Astrocyte (in vitro differentiated cells and primary cell): ENCODE measurements around the gene IL1R2. TPM values are rescaled to one million over a fixed set of nuclear protein-coding genes. Genes with fewer than 3 reads are reported as not detected.

Experiments used
- DNase-seq: peaks from one replicate; pipeline ENCODE4 v3.0.0-alpha.2; 2010; ENCODE audit warnings: low read depth
- FAIRE-seq: peaks from 2 replicates; lab custom pipeline; 2011; peaks lifted over from hg19 to GRCh38; lab: Jason Lieb, UNC
- H2AFZ ChIP-seq: 2 replicates; pipeline ENCODE4 v1.6.0; 2012; ENCODE audit warnings: low read depth, low read length, inconsistent platforms
- H3K27ac ChIP-seq: 2 replicates; pipeline ENCODE4 v1.5.1; 2011; ENCODE audit warnings: low read depth, low read length, inconsistent platforms
- H3K27me3 ChIP-seq: 2 replicates; pipeline ENCODE4 v1.6.0; 2011; ENCODE audit warnings: low read length, inconsistent platforms; ENCODE audit not compliant: insufficient read depth
- H3K36me3 ChIP-seq: 2 replicates; pipeline ENCODE4 v1.5.1; 2011; ENCODE audit warnings: low read length, inconsistent platforms; ENCODE audit not compliant: insufficient read depth
- H3K4me1 ChIP-seq: 2 replicates; pipeline ENCODE4 v1.5.1; 2011; ENCODE audit warnings: low read length, inconsistent platforms; ENCODE audit not compliant: insufficient read depth
- H3K4me2 ChIP-seq: 2 replicates; pipeline ENCODE4 v1.6.0; 2012; ENCODE audit warnings: low read length, inconsistent platforms
- H3K4me3 ChIP-seq: 2 replicates; pipeline ENCODE4 v1.5.1; 2011; ENCODE audit warnings: low read depth, mild to moderate bottlenecking, low read length, inconsistent platforms; ENCODE audit not compliant: insufficient read depth
- H3K79me2 ChIP-seq: 2 replicates; pipeline ENCODE4 v1.6.0; 2012; ENCODE audit warnings: mild to moderate bottlenecking, low read length, inconsistent platforms; ENCODE audit not compliant: insufficient read depth
- H3K9ac ChIP-seq: 2 replicates; pipeline ENCODE4 v1.6.0; 2012; ENCODE audit warnings: mild to moderate bottlenecking, low read length, inconsistent platforms
- H3K9me3 ChIP-seq: 2 replicates; pipeline ENCODE4 v1.5.1; 2012; ENCODE audit warnings: low read depth, mild to moderate bottlenecking, low read length, inconsistent platforms; ENCODE audit not compliant: insufficient read depth
- H4K20me1 ChIP-seq: 2 replicates; pipeline ENCODE4 v1.6.0; 2012; ENCODE audit warnings: low read length, inconsistent platforms; ENCODE audit not compliant: insufficient read depth
- H3K27ac Mint-ChIP-seq: one replicate; pipeline ENCODE4 v1.8.0; 2021; ENCODE audit warnings: mild to moderate bottlenecking, mixed read lengths; ENCODE audit not compliant: unreplicated experiment
- H3K27me3 Mint-ChIP-seq: one replicate; pipeline ENCODE4 v1.8.0; 2021; ENCODE audit warnings: low read depth, mixed read lengths; ENCODE audit not compliant: unreplicated experiment
- H3K36me3 Mint-ChIP-seq: one replicate; pipeline ENCODE4 v1.8.0; 2021; ENCODE audit warnings: low read depth, mixed read lengths; ENCODE audit not compliant: unreplicated experiment
- H3K4me1 Mint-ChIP-seq: one replicate; pipeline ENCODE4 v1.8.0; 2021; ENCODE audit warnings: low read depth, mixed read lengths; ENCODE audit not compliant: unreplicated experiment
- H3K4me3 Mint-ChIP-seq: one replicate; pipeline ENCODE4 v1.8.0; 2021; ENCODE audit warnings: mild to moderate bottlenecking, moderate library complexity, mixed read lengths; ENCODE audit not compliant: unreplicated experiment
- H3K9me3 Mint-ChIP-seq: one replicate; pipeline ENCODE4 v1.8.0; 2021; ENCODE audit warnings: mild to moderate bottlenecking, mixed read lengths; ENCODE audit not compliant: unreplicated experiment
- EZH2 ChIP-seq: IDR thresholded peaks from 2 replicates; pipeline ENCODE4 v1.6.1; 2012; ENCODE audit warnings: mild to moderate bottlenecking, low read length, inconsistent platforms; ENCODE audit not compliant: insufficient read depth
- total RNA-seq: library from RNA; stranded (reverse); gene quantifications from 2 replicates; pipeline ENCODE4 v1.2.1, GENCODE V29; 2021
- TF ChIP-seq, protein P1 (sequence below): IDR thresholded peaks from 2 replicates; pipeline ENCODE4 v1.5.1; 2011; ENCODE audit warnings: low read depth, mild to moderate bottlenecking, inconsistent platforms, low read length, moderate library complexity; ENCODE audit not compliant: insufficient read depth

Gene IL1R2
- total RNA-seq, 1 donor from 2014 or later, result 0.34 TPM

DNA sequence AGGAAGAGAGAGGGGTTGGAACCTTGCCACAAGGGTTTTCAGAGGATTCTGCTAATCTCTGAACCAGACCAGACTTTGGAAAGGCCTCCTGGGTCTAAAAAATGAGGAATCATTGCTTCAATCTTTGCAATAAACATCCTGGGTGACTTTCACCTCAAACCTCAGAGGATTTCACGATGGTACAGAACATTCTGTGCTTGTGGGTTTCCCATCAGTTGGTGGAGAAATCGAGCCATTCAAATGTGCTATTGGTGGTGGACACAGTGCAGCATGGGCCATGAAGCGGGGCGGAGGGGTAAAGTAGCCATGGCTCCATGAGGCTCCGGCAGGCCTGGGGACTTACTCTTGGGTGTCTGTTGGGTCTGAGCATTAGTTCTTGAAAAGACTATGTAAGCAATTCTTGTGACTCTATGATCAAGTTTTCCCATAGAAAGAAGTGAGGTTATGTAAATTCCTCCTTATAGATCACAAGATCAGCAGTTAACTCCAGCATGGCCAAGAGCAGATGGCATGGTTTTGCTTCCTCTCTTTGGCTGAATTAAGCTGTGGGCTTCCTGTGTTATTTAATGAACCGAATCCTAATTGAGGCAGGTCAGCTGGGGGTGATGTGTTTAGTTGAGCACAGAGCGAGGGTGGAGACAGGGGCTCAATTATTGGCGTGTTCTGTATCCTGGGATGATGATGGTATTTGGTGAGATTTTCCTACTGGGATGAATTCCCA is 1.9 kb upstream of the IL1R2 start:
- Mint-ChIP-seq H3K4me3 (no peak overlapping the region), H3K36me3 (peaks cover 4% of the 10 kb centered on the region), H3K9me3 (peaks cover 3% of the 10 kb centered on the region), H3K4me1 (peaks cover 5% of the 10 kb centered on the region), H3K27ac (no peak overlapping the region), H3K27me3 (peaks cover 60% of the 10 kb centered on the region)
- Histone ChIP-seq H3K36me3 (no peaks in the 10 kb centered on the region), H3K4me2 (no peak overlapping the region), H3K4me3 (no peak overlapping the region), H3K79me2 (no peaks in the 10 kb centered on the region), H3K4me1 (no peaks in the 10 kb centered on the region), H2AFZ (no peak overlapping the region), H4K20me1 (no peaks in the 10 kb centered on the region), H3K27me3 (peaks cover 18% of the 10 kb centered on the region), H3K9me3 (no peaks in the 10 kb centered on the region), H3K9ac (no peak overlapping the region), H3K27ac (no peak overlapping the region)
- FAIRE-seq, result no peak
- DNase-seq, result no peak
- TF ChIP-seq EZH2, result no peak
- TF ChIP-seq, protein P1, sequence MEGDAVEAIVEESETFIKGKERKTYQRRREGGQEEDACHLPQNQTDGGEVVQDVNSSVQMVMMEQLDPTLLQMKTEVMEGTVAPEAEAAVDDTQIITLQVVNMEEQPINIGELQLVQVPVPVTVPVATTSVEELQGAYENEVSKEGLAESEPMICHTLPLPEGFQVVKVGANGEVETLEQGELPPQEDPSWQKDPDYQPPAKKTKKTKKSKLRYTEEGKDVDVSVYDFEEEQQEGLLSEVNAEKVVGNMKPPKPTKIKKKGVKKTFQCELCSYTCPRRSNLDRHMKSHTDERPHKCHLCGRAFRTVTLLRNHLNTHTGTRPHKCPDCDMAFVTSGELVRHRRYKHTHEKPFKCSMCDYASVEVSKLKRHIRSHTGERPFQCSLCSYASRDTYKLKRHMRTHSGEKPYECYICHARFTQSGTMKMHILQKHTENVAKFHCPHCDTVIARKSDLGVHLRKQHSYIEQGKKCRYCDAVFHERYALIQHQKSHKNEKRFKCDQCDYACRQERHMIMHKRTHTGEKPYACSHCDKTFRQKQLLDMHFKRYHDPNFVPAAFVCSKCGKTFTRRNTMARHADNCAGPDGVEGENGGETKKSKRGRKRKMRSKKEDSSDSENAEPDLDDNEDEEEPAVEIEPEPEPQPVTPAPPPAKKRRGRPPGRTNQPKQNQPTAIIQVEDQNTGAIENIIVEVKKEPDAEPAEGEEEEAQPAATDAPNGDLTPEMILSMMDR, result no peak

- no peaks in the 10 kb centered on the region for H3K4me1 ChIP-seq
- H3K4me2 ChIP-seq, result no peak overlapping the region
- no peaks in the 10 kb centered on the region for H3K79me2 ChIP-seq
- DNase-seq, result no peak
- peaks cover 3% of the 10 kb centered on the region for H3K9me3 Mint-ChIP-seq
- TF ChIP-seq, protein P1, result no peak
- TF ChIP-seq EZH2, result no peak
- peaks cover 65% of the 10 kb centered on the region for H3K27me3 Mint-ChIP-seq
- H3K27ac Mint-ChIP-seq, result no peak overlapping the region
- H3K9me3 ChIP-seq, result no peaks in the 10 kb centered on the region
- no peak overlapping the region for H3K4me3 ChIP-seq
- peaks cover 1% of the 10 kb centered on the region for H3K4me1 Mint-ChIP-seq
- H4K20me1 ChIP-seq, result no peaks in the 10 kb centered on the region
- H3K36me3 Mint-ChIP-seq, result peaks cover 2% of the 10 kb centered on the region
- no peak overlapping the region for H3K9ac ChIP-seq
- no peak overlapping the region for H3K27ac ChIP-seq
- no peak for FAIRE-seq
- no peaks in the 10 kb centered on the region for H3K36me3 ChIP-seq
- no peak overlapping the region for H3K4me3 Mint-ChIP-seq
- H2AFZ ChIP-seq, result no peak overlapping the region
- H3K27me3 ChIP-seq, result peaks cover 27% of the 10 kb centered on the region
These were observed 2.0 kb downstream of the IL1R2 start for GRCh38 chr2:101993772-101994171.

DNA sequence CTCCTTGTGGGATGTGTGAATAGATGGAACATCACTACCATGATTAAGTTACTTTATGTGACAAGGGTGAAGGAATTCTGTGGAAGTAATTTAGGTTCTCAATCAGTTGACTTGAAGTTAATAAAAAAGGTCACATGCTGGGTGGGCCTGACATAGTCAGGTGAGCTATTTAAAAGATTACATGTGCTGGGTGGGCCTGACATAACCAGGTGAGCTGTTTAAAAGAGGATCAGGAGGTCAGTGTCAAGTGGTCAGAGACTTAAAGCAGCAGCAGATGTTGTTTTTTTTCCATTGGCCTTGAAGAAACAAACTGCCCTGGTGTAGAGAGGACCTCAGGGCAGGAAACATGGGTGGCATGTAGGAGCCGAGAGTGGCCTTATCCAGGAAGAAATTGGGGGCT is 3.3 kb downstream of the IL1R2 start:
- H4K20me1 ChIP-seq, result no peaks in the 10 kb centered on the region
- no peak overlapping the region for H3K9ac ChIP-seq
- no peak overlapping the region for H3K4me3 Mint-ChIP-seq
- no peak overlapping the region for H3K27ac Mint-ChIP-seq
- no peak overlapping the region for H3K4me2 ChIP-seq
- no peaks in the 10 kb centered on the region for H3K79me2 ChIP-seq
- H3K27ac ChIP-seq, result no peak overlapping the region
- H3K4me1 Mint-ChIP-seq, result peaks cover 3% of the 10 kb centered on the region
- TF ChIP-seq, protein P1, result no peak
- no peak for TF ChIP-seq EZH2
- DNase-seq (no peak), FAIRE-seq (no peak)
- peaks cover 64% of the 10 kb centered on the region for H3K27me3 Mint-ChIP-seq
- H3K36me3 ChIP-seq, result no peaks in the 10 kb centered on the region
- H3K4me3 ChIP-seq, result no peak overlapping the region
- no peak overlapping the region for H2AFZ ChIP-seq
- H3K27me3 ChIP-seq, result peaks cover 25% of the 10 kb centered on the region
- no peaks in the 10 kb centered on the region for H3K4me1 ChIP-seq
- no peaks in the 10 kb centered on the region for H3K36me3 Mint-ChIP-seq
- H3K9me3 ChIP-seq, result no peaks in the 10 kb centered on the region
- H3K9me3 Mint-ChIP-seq, result peaks cover 3% of the 10 kb centered on the region
